Uterus (tissue), 4 donors: ENCODE measurements around the gene ANKIB1. TPM values are rescaled to one million over a fixed set of nuclear protein-coding genes. Genes with fewer than 3 reads are reported as not detected.

Experiments
- DNase-seq, 2 donors: peaks; one replicate each; pipeline ENCODE4 v3.0.0-alpha.2; 2019 to 2020
- H3K27ac ChIP-seq, 2 donors: fragments of 200-600 bp; sonication (generic); 1 replicate in 1 of 2; 2 replicates in 1 of 2; pipeline ENCODE4 v1.5.1; 2016 to 2018
- H3K27me3 ChIP-seq, 2 donors: fragments of 200-600 bp; sonication (generic); one replicate each; pipeline ENCODE4 v1.5.1; 2018 to 2019; ENCODE audit warnings: control low read depth in 1 of 2
- H3K36me3 ChIP-seq, 2 donors: fragments of 200-600 bp; sonication (generic); one replicate each; pipeline ENCODE4 v1.5.1; 2019; ENCODE audit warnings: control low read depth in 1 of 2
- H3K4me1 ChIP-seq, 2 donors: fragments of 200-600 bp; sonication (generic); one replicate each; pipeline ENCODE4 v1.5.1; 2018 to 2019; ENCODE audit warnings: control low read depth in 1 of 2
- H3K4me3 ChIP-seq, 2 donors: fragments of 200-600 bp; sonication (generic); 1 replicate in 1 of 2; 2 replicates in 1 of 2; pipeline ENCODE4 v1.5.1; 2018 to 2019; ENCODE audit warnings: mild to moderate bottlenecking in 1 of 2
- H3K9me3 ChIP-seq, 2 donors: fragments of 200-600 bp; sonication (generic); one replicate each; pipeline ENCODE4 v1.5.1; 2019; ENCODE audit warnings: control low read depth in 1 of 2
- POLR2A ChIP-seq, 2 donors: fragments of 450-650 bp; IDR thresholded peaks; one replicate each; pipeline ENCODE4 v1.6.1; 2016; ENCODE audit warnings: antibody characterized with exemption in 2 of 2, mild to moderate bottlenecking in 1 of 2, moderate library complexity in 1 of 2
- intact Hi-C: fragments of 100-400 bp; cut with DNase I; formaldehyde crosslinking; loops from one replicate; pipeline ENCODE4 v1.15.1; 2023; ENCODE audit warnings: low total_unique reads
- total RNA-seq, 4 donors: library from RNA; depleted of rRNA in 3 of 4; stranded (reverse); fragments of >200 nt in 3 of 4; gene quantifications; one replicate each; pipeline versions ENCODE4 v1.1.0 to v1.2.4, GENCODE V29; 2014 to 2023
- TF ChIP-seq, protein P1 (sequence below), 4 experiments: fragments of 200-600 bp in 2 of 4; fragments of 450-650 bp in 2 of 4; sonication (generic) in 2 of 4; IDR thresholded peaks; one replicate each; pipeline ENCODE4 v1.5.1; 2016 to 2019; ENCODE audit warnings: antibody characterized with exemption in 4 of 4, mild to moderate bottlenecking in 2 of 4, moderate library complexity in 1 of 4
- donor health status: DM: yes; HTN: yes; CAD: no.

The ANKIB1 gene
- total RNA-seq, 4 donors from 2014 or later = 27.4 to 100.0 (median 54.6) TPM

DNA sequence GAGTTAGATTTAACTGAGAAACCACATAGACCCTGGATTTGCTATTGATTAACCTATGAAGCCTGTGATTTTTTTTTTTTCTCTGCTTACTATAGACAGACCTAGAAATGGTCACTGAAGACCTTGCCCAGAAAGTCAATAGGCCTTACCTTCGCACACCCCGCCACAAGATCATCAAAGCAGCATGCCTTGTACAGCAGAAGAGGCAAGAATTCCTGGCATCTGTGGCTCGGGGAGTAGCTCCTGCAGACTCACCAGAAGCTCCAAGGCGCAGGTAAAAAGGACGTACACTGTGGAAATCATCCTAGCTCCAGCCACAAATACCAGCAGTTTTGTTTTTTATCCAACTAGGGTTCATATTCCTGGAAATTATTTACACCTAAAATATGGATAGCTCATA, 145.3 kb downstream of the ANKIB1 start:
- intact Hi-C loops = no loop called here
- Histone ChIP-seq H3K4me3 (no peak overlapping the region), H3K4me1 (no peaks in the 10 kb centered on the region), H3K9me3 (no peaks in the 10 kb centered on the region), H3K27me3 (no peaks in the 10 kb centered on the region), H3K27ac (no peak overlapping the region), H3K36me3 (no peaks in the 10 kb centered on the region)
- DNase-seq = no peak
- TF ChIP-seq, protein P1, sequence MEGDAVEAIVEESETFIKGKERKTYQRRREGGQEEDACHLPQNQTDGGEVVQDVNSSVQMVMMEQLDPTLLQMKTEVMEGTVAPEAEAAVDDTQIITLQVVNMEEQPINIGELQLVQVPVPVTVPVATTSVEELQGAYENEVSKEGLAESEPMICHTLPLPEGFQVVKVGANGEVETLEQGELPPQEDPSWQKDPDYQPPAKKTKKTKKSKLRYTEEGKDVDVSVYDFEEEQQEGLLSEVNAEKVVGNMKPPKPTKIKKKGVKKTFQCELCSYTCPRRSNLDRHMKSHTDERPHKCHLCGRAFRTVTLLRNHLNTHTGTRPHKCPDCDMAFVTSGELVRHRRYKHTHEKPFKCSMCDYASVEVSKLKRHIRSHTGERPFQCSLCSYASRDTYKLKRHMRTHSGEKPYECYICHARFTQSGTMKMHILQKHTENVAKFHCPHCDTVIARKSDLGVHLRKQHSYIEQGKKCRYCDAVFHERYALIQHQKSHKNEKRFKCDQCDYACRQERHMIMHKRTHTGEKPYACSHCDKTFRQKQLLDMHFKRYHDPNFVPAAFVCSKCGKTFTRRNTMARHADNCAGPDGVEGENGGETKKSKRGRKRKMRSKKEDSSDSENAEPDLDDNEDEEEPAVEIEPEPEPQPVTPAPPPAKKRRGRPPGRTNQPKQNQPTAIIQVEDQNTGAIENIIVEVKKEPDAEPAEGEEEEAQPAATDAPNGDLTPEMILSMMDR (IDR thresholded peaks at IDR 0.05) = no peak
- TF ChIP-seq POLR2A (IDR thresholded peaks at IDR 0.05) = no peak

DNA sequence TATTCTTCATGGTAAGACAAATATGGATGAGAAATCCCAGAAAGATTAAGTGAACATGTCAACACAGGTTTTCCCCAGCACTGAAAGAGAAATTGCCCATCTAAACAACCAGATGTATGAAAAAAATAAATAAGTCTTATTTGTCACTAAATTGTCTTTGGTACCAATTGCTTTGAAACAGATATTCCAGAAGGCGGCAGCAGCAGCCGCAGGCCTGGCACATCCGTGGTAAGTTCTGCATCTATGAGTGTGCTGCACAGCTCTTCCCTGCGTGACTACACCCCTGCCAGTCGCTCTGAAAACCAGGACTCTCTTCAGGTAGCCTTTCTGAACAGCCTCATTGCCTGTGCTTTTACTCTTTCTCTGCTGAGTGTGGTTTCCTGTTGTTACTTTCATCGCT, 151.8 kb downstream of the ANKIB1 start:
- H3K27ac ChIP-seq = no peak overlapping the region
- no peak for TF ChIP-seq POLR2A (IDR thresholded peaks at IDR 0.05)
- TF ChIP-seq, protein P1 (IDR thresholded peaks at IDR 0.05) = no peak
- no peaks in the 10 kb centered on the region for H3K9me3 ChIP-seq
- no peaks in the 10 kb centered on the region for H3K4me1 ChIP-seq
- DNase-seq = no peak
- no peaks in the 10 kb centered on the region for H3K27me3 ChIP-seq
- intact Hi-C loops = no loop called here
- peaks cover 0 to 2% of the 10 kb centered on the region in 2 donors for H3K36me3 ChIP-seq
- H3K4me3 ChIP-seq = no peak overlapping the region

DNA sequence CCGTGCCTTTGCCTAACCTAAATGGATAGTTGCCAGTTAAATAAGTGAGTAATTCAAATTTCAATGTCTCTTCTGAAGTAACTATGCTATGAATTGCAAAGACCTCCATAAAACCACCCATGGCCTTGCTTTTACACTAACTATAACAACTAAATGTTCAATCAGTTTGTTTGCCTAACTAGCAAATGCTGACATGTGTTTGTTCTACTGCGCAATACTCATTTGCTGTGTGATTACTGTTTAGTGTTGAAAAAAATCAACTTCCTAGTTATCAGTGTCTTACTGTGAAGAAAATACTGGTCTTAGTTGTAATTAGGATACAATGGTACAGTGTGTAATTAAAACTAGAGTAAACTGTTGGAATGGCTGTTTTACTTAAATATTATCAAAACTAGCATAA, 154.2 kb downstream of the ANKIB1 start:
- no peaks in the 10 kb centered on the region for H3K4me1 ChIP-seq
- no peaks in the 10 kb centered on the region for H3K27me3 ChIP-seq
- no peak for TF ChIP-seq POLR2A (IDR thresholded peaks at IDR 0.05)
- TF ChIP-seq, protein P1 (IDR thresholded peaks at IDR 0.05) = no peak
- no peak overlapping the region for H3K27ac ChIP-seq
- H3K4me3 ChIP-seq = no peak overlapping the region
- no peaks in the 10 kb centered on the region for H3K9me3 ChIP-seq
- intact Hi-C loops = no loop called here
- DNase-seq = no peak
- peaks cover 0 to 2% of the 10 kb centered on the region in 2 donors for H3K36me3 ChIP-seq

DNA sequence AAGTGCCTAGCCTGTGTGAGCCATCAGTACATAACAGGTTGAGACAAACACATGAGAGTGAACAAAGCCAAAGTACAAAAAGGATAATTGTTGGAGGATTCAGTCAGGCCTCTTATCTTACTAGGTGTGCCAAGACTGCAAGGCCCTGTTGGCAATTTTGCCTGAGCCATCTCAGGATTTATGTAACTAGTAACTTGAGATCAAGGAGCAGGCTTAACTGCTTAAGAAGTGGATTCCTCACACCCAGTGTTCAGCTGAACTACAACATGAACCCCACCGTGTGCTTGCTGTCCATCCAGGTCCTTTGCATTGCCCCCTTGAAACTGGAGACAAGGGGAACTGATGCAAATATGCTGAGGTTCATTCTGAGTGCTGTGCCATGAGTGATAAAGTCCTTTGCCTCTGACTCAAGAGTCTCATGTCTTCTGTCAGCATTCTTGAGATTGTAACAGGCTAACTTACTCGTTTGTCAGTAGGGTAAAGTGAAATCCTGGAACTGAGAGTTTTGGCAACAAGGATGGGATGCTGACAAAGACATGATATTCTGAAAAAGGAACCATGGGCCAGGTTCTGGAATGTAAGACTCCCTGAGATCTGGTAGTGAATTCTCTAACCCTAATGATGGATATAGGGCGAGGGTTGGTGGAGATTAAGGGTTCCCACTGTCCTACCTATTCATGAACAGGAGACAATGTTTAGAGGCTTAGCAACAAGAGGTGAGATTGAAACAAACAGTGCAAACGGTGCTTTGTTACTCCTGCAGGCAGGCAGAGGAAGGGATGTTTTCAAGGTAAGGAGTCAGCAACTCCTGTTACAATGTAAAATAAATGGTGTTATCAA, 157.4 kb downstream of the ANKIB1 start:
- DNase-seq = no peak

DNA sequence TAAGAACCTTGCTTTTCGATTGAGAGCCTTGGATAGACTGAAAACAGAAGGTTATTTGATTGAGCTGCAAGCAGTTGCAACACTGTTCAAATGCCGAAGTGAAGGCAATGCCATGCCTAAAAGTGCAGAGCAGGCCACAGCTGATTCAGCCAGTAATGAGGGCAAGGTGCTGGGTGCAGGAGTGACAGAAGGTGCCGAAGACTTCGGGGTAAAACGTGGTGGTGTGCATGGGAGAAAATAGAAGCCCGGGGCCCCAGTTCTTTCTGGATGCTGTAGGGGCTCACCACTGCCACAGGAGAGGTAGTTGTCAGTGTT, 157.9 kb downstream of the ANKIB1 start:
- DNase-seq = no peak
- no peaks in the 10 kb centered on the region for H3K4me1 ChIP-seq
- H3K27me3 ChIP-seq = no peaks in the 10 kb centered on the region
- no peak overlapping the region for H3K27ac ChIP-seq
- H3K4me3 ChIP-seq = no peak overlapping the region
- no peaks in the 10 kb centered on the region for H3K9me3 ChIP-seq
- peaks cover 0 to 2% of the 10 kb centered on the region in 2 donors for H3K36me3 ChIP-seq
- no peak for TF ChIP-seq POLR2A (IDR thresholded peaks at IDR 0.05)
- TF ChIP-seq, protein P1 (IDR thresholded peaks at IDR 0.05) = no peak
- intact Hi-C loops = no loop called here

More for the DNA sequence above, 157.4 kb downstream of the ANKIB1 start:
- Histone ChIP-seq H3K27me3 (no peaks in the 10 kb centered on the region), H3K9me3 (no peaks in the 10 kb centered on the region), H3K27ac (no peak overlapping the region), H3K36me3 (peaks cover 0 to 2% of the 10 kb centered on the region in 2 donors), H3K4me3 (no peak overlapping the region), H3K4me1 (no peaks in the 10 kb centered on the region)
- intact Hi-C loops = no loop called here
- TF ChIP-seq, protein P1 (IDR thresholded peaks at IDR 0.05) = no peak
- TF ChIP-seq POLR2A (IDR thresholded peaks at IDR 0.05) = no peak
